Epithelial cell of esophagus (primary cell): Measurements from ENCODE around the gene DNAH9.

Experiments used
- DNase-seq: peaks from one replicate; pipeline ENCODE4 v3.0.0; 2010; ENCODE audit warnings: low read depth
- H3K4me3 ChIP-seq: 2 replicates; pipeline ENCODE4 v1.5.1; 2011; ENCODE audit warnings: mild to moderate bottlenecking, low read length, control low read depth
- TF ChIP-seq, protein P1 (sequence below): IDR thresholded peaks from 2 replicates; pipeline ENCODE4 v1.5.1; 2011; ENCODE audit warnings: low read depth, mild to moderate bottlenecking, low read length, control low read depth, inconsistent platforms; ENCODE audit not compliant: insufficient read depth; ENCODE audit errors: missing control alignments

DNAH9 gene

GRCh38 chr17:11795906-11796305, 197.6 kb downstream of the DNAH9 start:
- DNase-seq: no peak
- TF ChIP-seq, protein P1, sequence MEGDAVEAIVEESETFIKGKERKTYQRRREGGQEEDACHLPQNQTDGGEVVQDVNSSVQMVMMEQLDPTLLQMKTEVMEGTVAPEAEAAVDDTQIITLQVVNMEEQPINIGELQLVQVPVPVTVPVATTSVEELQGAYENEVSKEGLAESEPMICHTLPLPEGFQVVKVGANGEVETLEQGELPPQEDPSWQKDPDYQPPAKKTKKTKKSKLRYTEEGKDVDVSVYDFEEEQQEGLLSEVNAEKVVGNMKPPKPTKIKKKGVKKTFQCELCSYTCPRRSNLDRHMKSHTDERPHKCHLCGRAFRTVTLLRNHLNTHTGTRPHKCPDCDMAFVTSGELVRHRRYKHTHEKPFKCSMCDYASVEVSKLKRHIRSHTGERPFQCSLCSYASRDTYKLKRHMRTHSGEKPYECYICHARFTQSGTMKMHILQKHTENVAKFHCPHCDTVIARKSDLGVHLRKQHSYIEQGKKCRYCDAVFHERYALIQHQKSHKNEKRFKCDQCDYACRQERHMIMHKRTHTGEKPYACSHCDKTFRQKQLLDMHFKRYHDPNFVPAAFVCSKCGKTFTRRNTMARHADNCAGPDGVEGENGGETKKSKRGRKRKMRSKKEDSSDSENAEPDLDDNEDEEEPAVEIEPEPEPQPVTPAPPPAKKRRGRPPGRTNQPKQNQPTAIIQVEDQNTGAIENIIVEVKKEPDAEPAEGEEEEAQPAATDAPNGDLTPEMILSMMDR: no peak
- no peak overlapping the region for H3K4me3 ChIP-seq

- DNase-seq: no peak
- TF ChIP-seq, protein P1: no peak
- H3K4me3 ChIP-seq: no peak overlapping the region
Observed at GRCh38 chr17:11797803-11798202, 199.5 kb downstream of the DNAH9 start.

GRCh38 chr17:11803231-11803969, 205.1 kb downstream of the DNAH9 start:
- TF ChIP-seq, protein P1: no peak
- H3K4me3 ChIP-seq: no peak overlapping the region
- DNase-seq: no peak

DNA sequence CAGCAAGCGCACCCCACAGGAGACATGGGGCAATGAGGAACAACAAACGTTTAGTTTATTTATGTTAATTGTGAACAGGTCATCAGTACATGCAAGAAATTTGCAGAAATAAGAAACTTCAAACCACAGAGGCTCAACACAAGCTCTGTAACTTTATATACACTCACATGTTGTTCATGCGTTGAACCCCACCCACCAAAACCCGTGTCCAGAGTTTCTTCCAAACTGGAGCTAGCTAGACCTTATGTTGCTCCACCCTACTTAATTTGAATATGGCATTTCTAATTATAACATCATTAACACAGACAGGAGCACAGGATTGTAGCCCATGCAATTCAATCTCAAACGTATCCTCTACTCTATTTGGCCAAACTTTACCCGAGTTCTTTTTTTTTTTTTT, 206.9 kb downstream of the DNAH9 start:
- no peak overlapping the region for H3K4me3 ChIP-seq
- TF ChIP-seq, protein P1: no peak

GRCh38 chr17:11805952-11806351, 207.7 kb downstream of the DNAH9 start:
- no peak for DNase-seq
- no peak overlapping the region for H3K4me3 ChIP-seq
- TF ChIP-seq, protein P1: no peak

More for the DNA sequence above, 206.9 kb downstream of the DNAH9 start:
- no peak for DNase-seq

DNA sequence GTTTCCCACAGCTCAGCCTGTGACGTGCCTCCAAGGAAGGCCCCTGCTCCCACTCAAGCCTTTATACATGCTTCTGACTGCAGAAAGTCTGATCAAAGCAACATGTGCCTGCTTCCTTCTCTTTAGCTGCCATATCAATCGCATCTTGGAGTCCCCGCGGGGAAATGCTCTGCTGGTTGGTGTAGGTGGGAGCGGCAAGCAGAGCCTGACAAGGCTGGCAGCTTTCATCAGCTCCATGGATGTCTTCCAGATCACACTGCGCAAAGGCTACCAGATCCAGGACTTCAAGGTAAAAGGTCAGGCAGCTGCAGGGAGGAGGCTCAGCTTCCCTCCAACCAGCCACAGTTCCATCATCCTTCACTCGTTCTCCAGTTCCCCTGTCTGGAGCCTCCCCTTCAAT, 209.3 kb downstream of the DNAH9 start:
- DNase-seq: no peak
- H3K4me3 ChIP-seq: no peak overlapping the region
- TF ChIP-seq, protein P1: no peak

DNA sequence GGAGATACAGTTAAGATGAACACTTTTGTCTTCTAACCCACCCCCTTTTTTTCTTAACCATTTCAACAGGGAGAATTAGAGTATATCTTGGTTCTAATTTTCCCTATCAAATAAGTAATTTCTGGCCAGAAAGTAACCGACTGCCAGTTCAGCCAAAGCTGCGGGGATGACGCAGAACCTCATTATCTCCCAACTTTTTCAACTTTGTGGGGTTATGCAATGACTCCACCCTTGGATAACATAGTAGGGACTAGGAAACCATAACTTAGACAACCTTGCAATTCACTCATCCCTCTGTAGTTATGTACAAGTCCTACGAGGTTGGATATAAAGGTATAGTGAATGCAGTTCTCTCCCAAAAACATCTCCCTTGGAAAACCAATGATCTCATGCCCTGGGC, 215.0 kb downstream of the DNAH9 start:
- no peak for DNase-seq
- H3K4me3 ChIP-seq: no peak overlapping the region
- TF ChIP-seq, protein P1: no peak
